ENCODE results near the gene PLA2G4D. TPM values are rescaled to one million over a fixed set of nuclear protein-coding genes. Genes with fewer than 3 reads are reported as not detected.
A peak's percentile ranks its signal among the peaks of the same experiment; 100 is the strongest.

PLA2G4D gene
- total RNA-seq, 1 experiment from 2014 or later, result not detected

DNA sequence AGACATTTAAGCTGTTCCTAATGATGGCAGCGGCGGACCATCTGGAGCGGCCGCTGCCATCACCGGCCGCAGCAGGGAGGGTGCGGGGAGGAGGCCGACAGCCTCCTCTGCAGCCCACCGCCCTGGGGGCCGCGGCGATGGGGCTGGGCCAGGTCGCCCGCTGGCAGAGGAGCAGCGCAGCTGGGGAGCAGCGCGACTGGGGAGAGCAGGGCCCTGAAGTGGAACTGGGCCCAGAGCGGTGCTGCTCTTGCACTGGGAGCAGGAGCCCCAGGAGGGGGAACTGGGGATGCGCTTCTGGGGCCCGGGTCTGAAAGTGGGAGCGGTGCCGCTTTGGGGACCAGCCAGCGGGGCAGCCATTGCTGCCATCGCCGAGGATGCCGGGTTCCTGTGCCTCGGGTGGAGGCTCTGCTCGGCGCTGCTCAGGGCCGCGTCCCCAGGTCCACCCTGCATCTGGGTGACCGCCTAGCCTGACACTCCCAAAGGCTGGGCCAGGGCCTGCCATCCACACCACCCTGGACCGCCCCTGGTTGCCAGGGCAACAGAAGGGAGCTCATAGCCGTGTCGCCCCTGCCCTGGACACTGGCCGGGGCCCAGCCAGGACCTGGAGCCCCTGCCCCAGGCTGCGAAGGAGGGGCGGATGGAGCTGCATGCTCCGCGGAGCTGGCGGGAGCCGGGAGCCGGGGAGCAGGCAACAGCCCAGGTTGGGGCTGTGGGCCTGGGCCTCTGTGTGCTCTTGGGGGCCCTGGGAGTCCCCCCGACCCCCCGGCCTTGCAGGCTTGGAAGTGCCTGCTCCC, 58.1 kb downstream of the PLA2G4D start:
- no TSS peak for BruUV-seq (replicated peaks)
- Mint-ChIP-seq H3K4me3 (ENCODE audit: low read depth, unreplicated experiment) (no peak overlapping the region), H3K4me1 (ENCODE audit: low read depth, unreplicated experiment) (peaks cover 8% of the 10 kb centered on the region), H3K27me3 (ENCODE audit: unreplicated experiment) (peaks cover 8% of the 10 kb centered on the region), H3K27ac (ENCODE audit: unreplicated experiment) (no peak overlapping the region), H3K36me3 (ENCODE audit: insufficient read depth, unreplicated experiment) (no peaks in the 10 kb centered on the region), H3K9me3 (ENCODE audit: low read depth, unreplicated experiment) (no peaks in the 10 kb centered on the region)
- TF ChIP-seq, protein P1, sequence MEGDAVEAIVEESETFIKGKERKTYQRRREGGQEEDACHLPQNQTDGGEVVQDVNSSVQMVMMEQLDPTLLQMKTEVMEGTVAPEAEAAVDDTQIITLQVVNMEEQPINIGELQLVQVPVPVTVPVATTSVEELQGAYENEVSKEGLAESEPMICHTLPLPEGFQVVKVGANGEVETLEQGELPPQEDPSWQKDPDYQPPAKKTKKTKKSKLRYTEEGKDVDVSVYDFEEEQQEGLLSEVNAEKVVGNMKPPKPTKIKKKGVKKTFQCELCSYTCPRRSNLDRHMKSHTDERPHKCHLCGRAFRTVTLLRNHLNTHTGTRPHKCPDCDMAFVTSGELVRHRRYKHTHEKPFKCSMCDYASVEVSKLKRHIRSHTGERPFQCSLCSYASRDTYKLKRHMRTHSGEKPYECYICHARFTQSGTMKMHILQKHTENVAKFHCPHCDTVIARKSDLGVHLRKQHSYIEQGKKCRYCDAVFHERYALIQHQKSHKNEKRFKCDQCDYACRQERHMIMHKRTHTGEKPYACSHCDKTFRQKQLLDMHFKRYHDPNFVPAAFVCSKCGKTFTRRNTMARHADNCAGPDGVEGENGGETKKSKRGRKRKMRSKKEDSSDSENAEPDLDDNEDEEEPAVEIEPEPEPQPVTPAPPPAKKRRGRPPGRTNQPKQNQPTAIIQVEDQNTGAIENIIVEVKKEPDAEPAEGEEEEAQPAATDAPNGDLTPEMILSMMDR (IDR thresholded peaks at IDR 0.05; ENCODE audit: unreplicated experiment), result no peak
- intact Hi-C loops (cut with micrococcal nuclease; ENCODE audit: unreplicated experiment), result no loop called here
- CTCF ChIA-PET, result interaction anchor here (1.6 kb wide), 1 partner anchor 10 kb away, joined by 5 read pairs; no protein-coding TSS in a partner anchor
- no peak for DNase-seq

GRCh38 chr15:42035435-42035761, 59.0 kb downstream of the PLA2G4D start:
- no TSS peak for BruUV-seq (replicated peaks)
- peak; percentile 17 for DNase-seq
- Mint-ChIP-seq H3K27ac (ENCODE audit: unreplicated experiment) (peak overlapping the region; percentile 26), H3K36me3 (ENCODE audit: insufficient read depth, unreplicated experiment) (no peaks in the 10 kb centered on the region), H3K9me3 (ENCODE audit: low read depth, unreplicated experiment) (no peaks in the 10 kb centered on the region), H3K4me3 (ENCODE audit: low read depth, unreplicated experiment) (no peak overlapping the region), H3K27me3 (ENCODE audit: unreplicated experiment) (peaks cover 14% of the 10 kb centered on the region), H3K4me1 (ENCODE audit: low read depth, unreplicated experiment) (peaks cover 8% of the 10 kb centered on the region)
- intact Hi-C loops (cut with micrococcal nuclease; ENCODE audit: unreplicated experiment), result no loop called here
- CTCF ChIA-PET, result no interaction called here
- TF ChIP-seq, protein P1 (IDR thresholded peaks at IDR 0.05; ENCODE audit: unreplicated experiment), result no peak

DNA sequence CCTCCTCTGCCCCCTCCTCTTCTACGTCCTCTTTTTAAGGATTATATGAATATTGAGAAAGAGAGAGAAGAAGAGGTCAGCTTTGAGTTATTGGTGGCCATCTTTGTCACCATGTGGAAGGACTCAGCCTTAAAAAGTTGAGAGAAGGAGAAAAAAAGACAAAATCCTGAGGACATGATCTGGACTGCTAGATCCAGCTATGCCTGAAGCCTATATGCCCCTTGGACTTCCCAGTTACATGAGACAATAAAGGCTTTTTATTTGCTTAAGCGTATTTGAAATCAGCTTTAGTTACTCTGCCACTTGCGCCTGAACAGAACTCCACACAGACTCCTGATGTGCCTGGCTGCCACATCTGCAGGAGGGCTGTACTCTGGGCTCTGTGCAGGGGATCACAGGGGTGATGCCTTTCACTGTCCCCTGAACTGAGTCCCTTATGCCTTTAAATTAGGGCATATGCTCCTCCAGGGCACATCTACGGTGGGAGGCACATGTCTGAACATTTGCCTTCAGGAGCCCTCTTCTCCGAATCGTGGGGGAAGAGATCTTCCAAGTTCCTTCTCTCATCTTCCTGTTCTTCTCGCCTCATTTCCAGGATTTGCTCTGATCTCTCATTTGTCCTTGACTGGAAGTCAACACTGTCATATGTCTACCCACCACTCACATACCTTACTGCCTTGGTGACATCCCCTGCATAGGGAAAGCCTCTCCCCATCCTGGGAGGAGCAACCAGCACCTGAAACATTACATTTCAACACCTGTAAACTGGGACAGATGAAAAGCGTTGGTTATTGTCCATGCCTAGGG, 59.5 kb downstream of the PLA2G4D start:
- TF ChIP-seq, protein P1 (IDR thresholded peaks at IDR 0.05; ENCODE audit: unreplicated experiment), result no peak
- no peak overlapping the region for H3K4me3 Mint-ChIP-seq (ENCODE audit: low read depth, unreplicated experiment)
- intact Hi-C loops (cut with micrococcal nuclease; ENCODE audit: unreplicated experiment), result no loop called here
- peaks cover 8% of the 10 kb centered on the region for H3K4me1 Mint-ChIP-seq (ENCODE audit: low read depth, unreplicated experiment)
- DNase-seq, result no peak
- H3K27me3 Mint-ChIP-seq (ENCODE audit: unreplicated experiment), result peaks cover 20% of the 10 kb centered on the region
- H3K27ac Mint-ChIP-seq (ENCODE audit: unreplicated experiment), result peak overlapping the region; percentile 26
- no peaks in the 10 kb centered on the region for H3K36me3 Mint-ChIP-seq (ENCODE audit: insufficient read depth, unreplicated experiment)
- CTCF ChIA-PET, result no interaction called here
- H3K9me3 Mint-ChIP-seq (ENCODE audit: low read depth, unreplicated experiment), result no peaks in the 10 kb centered on the region
- BruUV-seq (replicated peaks), result no TSS peak

GRCh38 chr15:42033214-42033873, 61.0 kb downstream of the PLA2G4D start:
- CTCF ChIA-PET, result interaction anchor here (1.3 kb wide), 1 partner anchor 24 kb away, joined by 3 read pairs; no protein-coding TSS in a partner anchor
- intact Hi-C loops (cut with micrococcal nuclease; ENCODE audit: unreplicated experiment), result no loop called here
- DNase-seq, result no peak
- Mint-ChIP-seq H3K27me3 (ENCODE audit: unreplicated experiment) (peaks cover 30% of the 10 kb centered on the region), H3K36me3 (ENCODE audit: insufficient read depth, unreplicated experiment) (no peaks in the 10 kb centered on the region), H3K27ac (ENCODE audit: unreplicated experiment) (no peak overlapping the region), H3K4me3 (ENCODE audit: low read depth, unreplicated experiment) (no peak overlapping the region), H3K4me1 (ENCODE audit: low read depth, unreplicated experiment) (peaks cover 8% of the 10 kb centered on the region), H3K9me3 (ENCODE audit: low read depth, unreplicated experiment) (no peaks in the 10 kb centered on the region)
- TF ChIP-seq, protein P1 (IDR thresholded peaks at IDR 0.05; ENCODE audit: unreplicated experiment), result no peak
- BruUV-seq (replicated peaks), result no TSS peak
